GM23338 (cell line): ENCODE measurements around the gene ZNF526.

Experiments used
- CREB1 ChIP-seq: fragments of 250-450 bp; sonication (Bioruptor Pico); IDR thresholded peaks from 2 replicates; pipeline ENCODE4 v1.5.0; 2020; ENCODE audit warnings: low read depth, mild to moderate bottlenecking, moderate library complexity
- EZH2 ChIP-seq: fragments of 200-600 bp; sonication (generic); IDR thresholded peaks from one replicate; pipeline ENCODE4 v1.8.0; 2017; ENCODE audit warnings: antibody characterized with exemption, mild to moderate bottlenecking, low read depth; ENCODE audit not compliant: unreplicated experiment
- EZH2phosphoT487 ChIP-seq: fragments of 200-600 bp; sonication (generic); IDR thresholded peaks from one replicate; pipeline ENCODE4 v1.8.1; 2018; ENCODE audit warnings: antibody characterized with exemption; ENCODE audit not compliant: unreplicated experiment
- JUNB ChIP-seq: IDR thresholded peaks from one replicate; pipeline ENCODE4 v1.6.1; 2016; ENCODE audit warnings: antibody characterized with exemption; ENCODE audit not compliant: unreplicated experiment
- POLR2AphosphoS5 ChIP-seq: IDR thresholded peaks from 2 replicates; pipeline ENCODE4 v1.6.1; 2016; ENCODE audit warnings: antibody characterized with exemption, low read depth
- ZNF331 ChIP-seq: fragments of 250-450 bp; sonication (Bioruptor Pico); IDR thresholded peaks from 2 replicates; pipeline ENCODE4 v1.5.0; 2020; ENCODE audit warnings: low read depth, mild to moderate bottlenecking, moderate library complexity
- TF ChIP-seq, protein P1 (sequence below), 2 experiments: fragments of 200-600 bp in 1 of 2; sonication (generic) in 1 of 2; conservative IDR thresholded peaks; 2 replicates each; pipeline versions ENCODE4 v1.5.1 to v1.6.1; 2016 to 2017; ENCODE audit warnings: antibody characterized with exemption in 2 of 2, low read depth in 2 of 2, mild to moderate bottlenecking in 2 of 2, moderate library complexity in 1 of 2

DNA sequence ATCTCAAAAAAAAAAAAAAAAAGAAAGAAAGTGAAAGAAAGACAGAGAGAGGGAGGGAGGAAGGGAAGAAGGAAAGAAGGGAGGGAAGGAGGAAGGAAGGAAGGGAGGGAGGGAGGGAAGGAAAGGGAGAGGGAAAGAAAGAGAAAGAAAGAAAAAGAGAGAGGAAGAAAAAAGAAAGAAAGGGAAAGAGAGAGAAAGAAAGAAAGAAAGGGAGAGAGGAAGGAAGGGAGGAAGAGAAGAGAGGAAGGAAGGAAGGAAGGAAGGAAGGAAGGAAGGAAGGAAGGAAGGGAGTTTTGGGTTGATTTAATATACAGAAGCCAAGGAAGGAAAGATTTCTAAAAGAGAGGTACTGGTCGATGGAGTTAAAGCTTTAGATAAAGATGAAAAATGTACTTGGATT is 31.4 kb upstream of the ZNF526 start:
- no peak for TF ChIP-seq EZH2phosphoT487
- no peak for TF ChIP-seq POLR2AphosphoS5
- TF ChIP-seq, protein P1, sequence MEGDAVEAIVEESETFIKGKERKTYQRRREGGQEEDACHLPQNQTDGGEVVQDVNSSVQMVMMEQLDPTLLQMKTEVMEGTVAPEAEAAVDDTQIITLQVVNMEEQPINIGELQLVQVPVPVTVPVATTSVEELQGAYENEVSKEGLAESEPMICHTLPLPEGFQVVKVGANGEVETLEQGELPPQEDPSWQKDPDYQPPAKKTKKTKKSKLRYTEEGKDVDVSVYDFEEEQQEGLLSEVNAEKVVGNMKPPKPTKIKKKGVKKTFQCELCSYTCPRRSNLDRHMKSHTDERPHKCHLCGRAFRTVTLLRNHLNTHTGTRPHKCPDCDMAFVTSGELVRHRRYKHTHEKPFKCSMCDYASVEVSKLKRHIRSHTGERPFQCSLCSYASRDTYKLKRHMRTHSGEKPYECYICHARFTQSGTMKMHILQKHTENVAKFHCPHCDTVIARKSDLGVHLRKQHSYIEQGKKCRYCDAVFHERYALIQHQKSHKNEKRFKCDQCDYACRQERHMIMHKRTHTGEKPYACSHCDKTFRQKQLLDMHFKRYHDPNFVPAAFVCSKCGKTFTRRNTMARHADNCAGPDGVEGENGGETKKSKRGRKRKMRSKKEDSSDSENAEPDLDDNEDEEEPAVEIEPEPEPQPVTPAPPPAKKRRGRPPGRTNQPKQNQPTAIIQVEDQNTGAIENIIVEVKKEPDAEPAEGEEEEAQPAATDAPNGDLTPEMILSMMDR (conservative IDR thresholded peaks at IDR 0.05; ENCODE audit: low read depth in 2 of 2) = no peak
- no peak for TF ChIP-seq EZH2
- no peak for TF ChIP-seq JUNB
- no peak for TF ChIP-seq CREB1 (CRISPR knock-in tag)
- TF ChIP-seq ZNF331 (CRISPR knock-in tag) = no peak
